Measurements from ENCODE around the gene HSD3B2.

The HSD3B2 gene

DNA sequence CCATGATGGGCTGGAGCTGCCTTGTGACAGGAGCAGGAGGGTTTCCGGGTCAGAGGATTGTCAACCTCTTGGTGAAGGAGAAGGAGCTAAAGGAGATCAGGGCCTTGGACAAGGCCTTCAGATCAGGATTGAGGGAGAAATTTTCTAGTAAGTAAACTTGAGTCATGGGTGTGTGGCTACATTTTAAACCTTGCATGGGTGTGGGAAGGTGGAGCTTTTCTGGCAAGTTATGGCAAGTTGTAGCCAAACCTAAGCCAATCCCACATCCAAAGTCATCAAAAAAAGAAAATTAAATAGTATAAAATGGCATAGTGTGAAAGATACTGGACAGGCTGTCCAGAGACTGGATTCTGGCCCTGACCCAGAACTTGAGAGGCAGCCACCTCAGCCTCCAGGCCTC is 52.3 kb downstream of the HSD3B2 start:
- DNase-seq: no peak

DNA sequence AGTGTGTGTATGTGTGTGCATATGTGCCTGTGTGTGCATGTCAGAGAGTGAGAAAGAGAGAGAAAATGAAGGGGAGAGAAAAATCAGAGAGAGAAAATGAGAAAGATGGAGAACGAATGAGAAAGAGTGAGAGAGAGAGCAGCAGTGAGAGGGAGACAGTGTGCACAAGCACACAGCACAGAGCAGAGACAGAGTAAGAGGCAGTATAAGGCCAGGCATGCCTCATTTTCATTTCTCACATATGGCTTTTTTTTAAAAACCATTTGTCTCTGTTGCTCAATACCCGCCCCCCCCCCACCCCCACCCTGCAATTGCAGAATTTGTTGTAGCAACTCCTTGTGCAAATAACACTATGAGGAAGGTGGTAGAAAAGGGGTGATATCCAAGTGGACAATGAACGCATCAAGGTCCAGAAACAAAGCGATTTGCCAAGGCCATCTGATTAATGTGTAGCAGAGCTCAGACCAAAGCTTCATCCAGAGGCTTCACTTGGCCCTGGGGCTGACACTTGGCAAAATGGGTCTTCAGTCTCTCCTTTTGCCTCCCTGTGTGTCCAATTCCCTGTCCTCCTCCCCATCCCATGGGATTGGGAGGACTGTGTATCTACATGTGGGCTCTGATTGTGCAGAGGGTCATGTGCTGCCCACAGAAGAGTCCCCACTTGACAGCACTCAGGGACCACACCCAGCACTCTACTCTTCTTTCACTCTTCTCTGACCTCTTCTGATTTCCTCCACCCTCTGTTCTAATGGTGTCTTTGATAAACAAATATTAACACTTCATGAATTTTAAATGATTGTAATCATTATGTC is 53.1 kb downstream of the HSD3B2 start:
- DNase-seq: peak; percentile 70

DNA sequence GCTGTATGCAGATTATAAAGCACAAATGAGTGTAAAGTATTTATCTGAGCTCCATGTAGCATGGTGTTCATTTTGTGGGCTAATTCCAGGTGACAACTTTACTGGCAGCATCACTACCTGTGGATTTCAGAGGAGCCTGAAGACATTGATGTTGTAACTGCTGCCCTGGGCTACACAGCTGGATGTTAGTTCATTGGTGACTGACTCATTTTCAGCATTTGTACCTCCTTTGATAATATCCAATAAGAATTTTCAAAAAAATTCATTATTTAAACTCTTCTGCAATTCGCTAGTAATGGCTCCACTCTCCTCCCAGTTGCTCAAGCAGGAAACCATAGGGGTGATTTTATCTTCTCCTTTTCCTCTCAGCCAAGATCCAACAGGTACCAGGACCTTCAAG is 54.8 kb downstream of the HSD3B2 start:
- no peak for DNase-seq

DNA sequence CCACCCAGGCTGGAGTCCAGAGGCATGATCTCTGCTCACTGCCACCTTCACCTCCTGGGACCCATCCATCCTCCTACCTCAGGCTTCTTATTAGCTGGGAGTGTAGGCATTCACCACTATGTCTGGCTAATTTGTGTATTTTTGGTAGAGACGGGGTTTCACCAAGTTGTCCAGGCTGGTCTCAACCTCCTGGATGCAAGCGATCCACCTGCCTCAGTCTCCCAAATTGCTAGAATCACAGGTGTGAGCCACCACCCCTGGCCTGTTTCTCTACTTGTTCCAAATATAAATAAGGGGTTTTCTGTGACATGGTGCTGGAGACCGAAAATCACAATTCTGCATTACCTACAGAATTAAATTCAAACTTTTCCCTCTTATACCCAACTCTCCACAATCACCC is 55.4 kb downstream of the HSD3B2 start:
- DNase-seq: no peak

DNA sequence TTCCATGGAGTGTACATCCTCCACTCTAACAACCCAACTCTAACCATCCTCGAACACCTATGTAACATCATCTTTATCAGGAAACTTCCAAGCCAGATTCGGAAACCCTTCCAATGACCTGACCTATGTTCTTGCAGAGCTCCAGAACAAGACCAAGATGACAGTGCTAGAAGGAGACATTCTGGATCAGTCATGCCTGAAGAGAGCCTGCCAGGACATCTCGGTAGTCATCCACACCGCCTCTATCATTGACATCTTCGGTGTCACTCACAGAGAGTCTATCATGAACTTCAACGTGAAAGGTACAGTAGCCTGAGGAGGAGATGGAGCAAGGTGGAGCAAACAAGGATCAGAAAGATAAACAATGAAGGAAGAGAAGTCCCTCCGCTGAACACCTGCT is 56.0 kb downstream of the HSD3B2 start:
- no peak for DNase-seq

DNA sequence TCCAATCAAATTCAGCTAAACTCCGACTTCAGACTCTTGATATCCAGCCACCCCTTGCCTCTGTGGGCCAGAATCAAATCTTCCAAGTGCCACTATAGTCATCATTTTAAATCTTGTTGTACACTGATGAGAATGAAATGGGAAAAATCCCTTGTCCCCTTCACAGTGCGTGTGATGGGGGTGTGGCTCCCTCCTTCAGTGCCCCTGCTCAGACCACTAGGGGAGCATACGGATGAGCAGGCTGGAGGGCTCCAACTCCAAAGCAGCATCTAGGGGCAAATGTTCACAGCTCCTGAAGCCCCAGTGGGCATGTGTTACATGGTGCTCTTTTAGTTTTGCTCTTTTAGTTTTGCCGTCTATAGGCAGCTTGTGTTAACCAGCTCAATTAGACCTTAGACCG is 56.6 kb downstream of the HSD3B2 start:
- no peak for DNase-seq

DNA sequence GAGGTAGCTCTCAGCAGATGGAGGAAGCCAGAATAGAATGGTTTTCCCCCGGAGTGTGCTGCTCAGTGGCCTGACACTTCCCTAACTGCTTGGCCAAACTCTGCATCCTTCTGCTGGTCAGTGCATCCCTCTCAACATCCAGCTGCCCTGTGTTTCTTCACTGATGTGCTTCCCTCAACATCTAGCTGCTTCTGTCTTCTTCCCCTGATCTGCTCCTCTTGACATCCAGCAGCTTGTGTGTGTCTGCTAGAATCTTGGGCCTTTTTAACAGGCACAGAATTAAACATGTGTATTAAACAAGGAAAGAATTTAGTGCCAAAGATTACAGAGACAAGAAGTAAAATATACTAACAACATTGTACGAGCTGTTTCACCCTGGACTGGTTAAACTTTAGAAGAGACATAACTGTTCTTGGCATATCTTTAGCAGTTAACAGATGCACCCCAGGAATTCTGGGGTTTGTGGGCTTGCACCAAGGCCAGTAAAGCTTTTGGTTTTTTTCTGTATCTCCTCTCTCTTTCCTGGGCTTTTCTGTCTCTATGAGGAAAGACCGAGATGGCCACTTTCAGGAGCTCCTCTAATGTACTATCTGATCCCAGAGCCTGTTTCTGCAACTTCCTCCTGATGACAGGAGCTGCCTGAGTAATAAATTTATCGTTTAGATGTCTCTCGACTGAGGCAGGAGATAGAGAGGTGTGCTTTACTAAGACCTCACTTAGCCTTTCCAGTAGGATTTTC is 57.3 kb downstream of the HSD3B2 start:
- no peak for DNase-seq

Measured in NCI-H69 (cell line).